Stimulated activated CD4-positive, alpha-beta T cell treated with anti-CD3 and anti-CD28 coated beads, Interleukin-4, amount 100 ng/mL, for 4 hours (primary cell): ENCODE measurements around the gene USP34.
"Not testable (repeated sequence)": the region's sequence is repeated elsewhere in the genome, so short reads cannot be mapped to it uniquely, and the experiment has no call there.

Source experiments
- DNase-seq, 2 experiments: peaks; one replicate each; pipeline ENCODE4 v3.0.0-alpha.2; 2020

USP34 gene

DNA sequence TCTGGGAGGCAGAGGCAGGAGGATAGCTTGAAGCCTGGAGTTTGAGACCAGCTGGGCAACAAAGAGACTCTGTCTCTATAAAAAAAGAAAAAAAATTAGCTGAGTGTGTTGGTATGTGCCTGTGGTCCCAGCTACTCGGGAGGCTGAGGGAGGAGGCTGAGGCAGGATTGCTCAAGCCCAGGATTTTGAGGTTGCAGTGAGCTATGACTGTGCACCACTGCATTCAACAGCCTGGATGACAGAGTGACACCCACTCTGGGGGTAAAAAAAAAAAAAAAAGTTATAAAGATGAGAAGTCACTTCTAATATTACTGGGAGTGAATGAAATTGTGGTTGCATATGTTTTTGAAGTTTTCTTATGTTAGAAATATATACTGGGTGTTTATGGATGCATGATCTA, 237.3 kb downstream of the USP34 start:
- DNase-seq, result no peak

DNA sequence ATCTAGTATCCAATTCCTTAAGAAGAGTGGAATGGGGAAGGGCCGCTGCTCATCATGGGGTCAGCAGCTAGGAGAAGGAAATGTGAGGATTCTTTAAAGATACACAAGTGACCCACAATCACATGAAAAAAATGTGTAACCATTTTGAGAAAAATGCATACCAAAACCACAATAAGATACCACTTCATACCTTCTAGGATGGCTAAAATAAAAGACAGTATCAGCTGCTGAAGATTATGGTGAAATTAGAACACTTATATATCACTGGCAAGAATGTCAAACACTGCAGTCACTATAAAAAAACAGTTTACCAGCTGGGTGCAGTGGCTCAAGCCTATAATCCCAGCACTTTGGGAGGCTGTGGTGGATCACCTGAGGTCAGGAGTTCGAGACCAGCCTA, 241.0 kb downstream of the USP34 start:
- DNase-seq, result no peak

DNA sequence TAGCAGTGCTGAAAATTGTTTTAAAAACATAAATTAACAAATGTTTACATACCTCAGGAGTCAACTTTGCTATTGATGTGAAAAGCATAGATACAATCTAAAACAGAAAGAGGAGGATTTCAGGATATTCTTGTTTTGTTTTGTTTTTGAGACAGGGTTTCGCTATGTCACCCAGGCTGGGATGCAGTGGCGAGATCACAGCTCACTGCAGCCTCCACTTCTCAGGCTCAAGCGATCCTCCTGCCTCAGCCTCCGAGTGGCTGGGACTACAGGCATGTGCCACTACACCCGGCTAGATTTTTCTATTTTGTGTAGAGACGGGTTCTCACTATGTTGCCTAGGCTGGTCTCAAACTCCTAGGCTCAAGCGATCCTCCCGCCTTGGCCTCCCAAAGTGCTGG, 248.3 kb downstream of the USP34 start:
- DNase-seq, result no peak

DNA sequence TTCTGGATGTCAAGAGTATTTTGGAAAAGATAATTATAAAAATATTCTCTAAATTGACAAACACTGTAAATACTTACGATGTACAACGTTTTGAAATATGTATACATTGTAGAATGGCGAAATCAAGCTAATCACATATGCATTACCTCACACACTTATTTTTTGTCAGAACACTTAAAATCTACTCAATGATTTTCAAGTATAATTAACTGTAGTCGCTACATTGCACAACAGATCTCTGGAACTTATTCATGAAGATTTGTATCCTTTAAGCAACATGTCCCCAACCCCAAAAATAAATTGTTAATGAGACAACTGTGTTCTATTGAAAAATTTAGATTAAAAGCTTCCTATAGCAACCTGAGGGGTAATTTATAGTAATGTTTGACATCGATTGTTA, 249.1 kb downstream of the USP34 start:
- DNase-seq, result no peak

DNA sequence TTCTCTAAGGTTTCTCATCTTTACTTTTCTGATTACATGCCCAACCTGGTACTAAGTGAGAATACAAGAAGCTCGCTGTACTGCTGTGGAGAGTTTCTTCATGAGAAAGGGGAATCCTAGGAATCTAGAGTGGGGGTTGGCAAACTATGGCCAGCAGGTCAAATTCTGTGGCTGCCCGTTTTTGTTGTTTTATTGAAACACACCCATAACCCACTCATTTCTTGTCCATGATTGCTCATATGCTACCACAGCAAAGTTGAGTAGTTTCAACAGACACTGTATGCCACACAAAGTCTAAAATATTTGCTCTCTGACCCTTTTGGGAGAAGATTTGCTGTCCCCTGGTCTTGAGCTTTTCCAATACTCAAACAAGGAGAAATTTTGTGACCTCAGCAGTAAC, 250.1 kb downstream of the USP34 start:
- DNase-seq, result no peak

DNA sequence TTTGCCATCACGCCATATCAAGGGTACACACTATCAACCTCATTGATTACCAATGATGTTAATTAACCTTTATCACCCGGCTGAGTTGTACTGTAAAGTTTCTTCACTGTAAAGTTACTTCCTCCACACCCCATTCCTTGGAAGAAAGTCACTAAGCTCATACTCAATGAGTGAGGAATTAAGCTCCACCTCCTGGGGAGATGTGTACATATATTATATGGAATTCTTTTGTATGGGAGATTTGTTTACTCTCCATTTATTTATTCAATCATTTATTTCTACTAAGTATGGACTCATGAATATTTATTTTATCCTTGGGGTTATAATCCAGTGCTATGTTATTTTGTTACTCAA, 252.1 kb downstream of the USP34 start:
- DNase-seq, result no peak

DNA sequence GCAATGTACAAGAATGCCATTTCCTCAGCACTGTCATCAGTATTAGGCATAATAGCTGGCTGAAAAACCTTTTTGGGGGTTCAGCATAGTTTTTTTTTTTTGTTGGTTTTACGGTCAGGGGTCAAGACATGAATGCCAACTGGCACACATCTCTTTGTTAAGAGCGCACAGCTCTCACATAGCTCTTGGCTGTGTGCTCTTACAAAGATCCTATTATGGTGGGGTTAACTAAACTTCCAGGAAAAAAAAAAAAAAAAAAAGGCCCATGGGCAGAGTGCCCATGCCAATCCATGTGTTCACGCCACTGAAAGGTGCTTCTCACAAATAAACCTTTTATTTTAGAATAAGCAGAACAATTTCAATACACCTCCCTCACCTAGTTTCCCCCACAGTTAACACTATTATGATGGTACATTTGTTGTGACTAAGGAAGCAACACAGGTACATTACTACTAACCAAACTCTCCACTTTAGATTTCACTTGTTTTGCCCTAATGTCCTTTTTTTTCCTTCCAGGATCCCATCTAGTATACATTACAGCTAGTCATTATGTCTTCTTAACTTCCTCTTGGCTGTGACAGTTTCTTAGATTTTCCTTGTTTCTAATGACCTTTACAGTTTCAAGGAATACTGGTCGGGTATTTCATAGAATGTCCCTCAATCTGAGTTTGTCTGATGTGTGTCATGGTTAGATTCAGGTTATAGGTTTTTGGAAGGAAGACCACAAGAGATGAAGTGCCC, 252.6 kb downstream of the USP34 start:
- no peak for DNase-seq

DNA sequence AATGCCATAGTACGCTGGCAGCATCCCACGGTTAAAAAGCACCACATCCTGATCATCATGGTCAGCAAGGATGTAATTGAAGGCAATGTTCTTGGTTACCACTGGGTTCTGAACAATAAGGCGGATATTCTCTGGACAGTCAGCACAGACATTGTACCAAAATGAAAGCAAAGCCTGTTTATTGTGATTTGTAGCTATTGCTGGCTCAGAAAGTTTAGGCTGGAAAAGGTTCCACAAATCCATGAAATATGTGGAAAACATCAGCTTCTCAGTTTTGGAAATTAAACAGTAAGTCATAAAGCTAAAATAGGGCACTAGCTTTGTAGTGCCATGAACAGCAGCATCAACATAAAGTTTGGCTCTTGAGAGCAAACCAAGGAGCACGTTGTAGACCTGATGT, 256.7 kb downstream of the USP34 start:
- no peak for DNase-seq

DNA sequence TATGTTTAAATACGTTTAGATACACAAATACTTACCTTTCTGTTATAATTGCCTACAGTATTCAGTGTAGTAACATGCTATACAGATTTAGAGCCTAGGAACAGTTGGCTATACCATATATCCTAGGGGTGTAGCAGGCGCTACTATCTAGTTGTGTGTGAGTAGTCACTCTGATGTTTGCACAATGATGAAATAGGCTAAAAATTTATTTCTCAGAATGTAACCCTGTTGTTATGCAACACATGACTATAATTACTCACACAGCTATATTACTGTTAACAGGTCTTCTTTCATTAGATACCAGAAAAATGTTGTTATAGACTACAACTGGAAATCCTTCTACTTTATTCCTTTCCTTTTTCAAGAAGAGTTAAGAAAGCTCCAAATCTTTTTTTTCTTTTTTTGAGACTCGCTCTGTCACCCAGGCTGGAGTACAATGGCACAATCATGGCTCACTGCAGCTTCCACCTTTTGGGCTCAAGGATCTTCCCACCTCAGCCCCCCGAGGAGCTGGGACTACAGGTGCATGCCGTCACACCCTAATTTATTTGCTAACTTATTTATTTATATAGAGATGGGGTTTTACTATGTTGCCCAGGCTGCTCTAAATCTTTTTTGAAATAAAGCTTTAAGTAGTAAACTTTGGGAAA, 260.4 kb downstream of the USP34 start:
- no peak for DNase-seq

DNA sequence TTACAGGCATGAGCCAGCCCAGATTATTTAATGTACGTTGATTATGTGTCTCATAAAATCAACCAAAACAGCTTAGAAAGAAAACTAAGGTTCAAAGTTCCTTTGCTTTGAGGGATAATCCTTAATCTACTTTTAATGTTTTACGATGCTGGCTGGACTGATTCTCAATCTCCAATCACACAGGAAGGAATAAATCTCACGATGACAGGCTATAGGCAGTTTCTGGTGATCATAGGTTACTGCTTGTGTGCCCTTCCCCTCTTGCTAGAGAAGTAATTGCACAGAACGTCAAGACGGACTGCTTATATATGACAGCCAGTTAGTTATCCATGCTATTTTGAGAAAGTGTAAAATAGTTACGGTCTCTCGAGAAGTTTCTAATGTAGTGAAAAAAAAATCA, 265.8 kb downstream of the USP34 start:
- no peak for DNase-seq

DNA sequence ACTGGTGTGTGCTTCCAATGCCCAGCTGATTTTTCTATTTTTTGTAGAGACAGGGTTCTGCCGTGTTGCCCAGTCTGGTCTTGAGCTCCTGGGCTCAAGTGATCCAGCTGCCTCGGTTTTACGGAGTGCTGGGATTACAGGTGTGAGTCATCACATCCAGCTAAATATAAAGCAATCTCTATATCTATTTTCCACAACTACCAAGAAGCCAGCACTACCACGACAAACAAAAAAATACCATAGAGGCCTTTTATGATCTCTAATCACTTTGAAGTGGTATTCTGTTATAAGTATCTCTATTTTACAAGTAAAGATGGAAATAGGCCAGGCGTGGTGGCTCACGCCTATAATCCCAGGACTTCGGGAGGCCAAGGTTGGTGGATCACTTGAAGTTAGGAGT, 274.2 kb downstream of the USP34 start:
- no peak for DNase-seq

DNA sequence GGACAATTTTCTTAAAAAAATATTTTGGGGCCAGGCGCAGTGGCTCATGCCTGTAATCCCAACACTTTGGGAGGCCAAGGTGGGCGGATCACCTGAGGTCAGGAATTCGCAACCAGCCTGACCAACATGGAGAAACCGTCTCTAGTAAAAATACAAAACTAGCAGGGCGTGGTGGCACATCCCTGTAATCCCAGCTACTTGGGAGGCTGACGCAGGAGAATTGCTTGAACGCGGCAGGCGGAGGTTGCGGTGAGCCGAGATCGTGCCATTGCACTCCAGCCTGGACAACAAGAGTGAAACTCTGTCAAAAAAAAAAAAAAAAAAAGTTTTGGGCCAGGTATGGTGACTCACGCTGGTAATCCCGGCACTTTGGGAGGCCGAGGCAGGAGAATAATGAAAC, 276.2 kb downstream of the USP34 start:
- not testable (repeated sequence) for DNase-seq

DNA sequence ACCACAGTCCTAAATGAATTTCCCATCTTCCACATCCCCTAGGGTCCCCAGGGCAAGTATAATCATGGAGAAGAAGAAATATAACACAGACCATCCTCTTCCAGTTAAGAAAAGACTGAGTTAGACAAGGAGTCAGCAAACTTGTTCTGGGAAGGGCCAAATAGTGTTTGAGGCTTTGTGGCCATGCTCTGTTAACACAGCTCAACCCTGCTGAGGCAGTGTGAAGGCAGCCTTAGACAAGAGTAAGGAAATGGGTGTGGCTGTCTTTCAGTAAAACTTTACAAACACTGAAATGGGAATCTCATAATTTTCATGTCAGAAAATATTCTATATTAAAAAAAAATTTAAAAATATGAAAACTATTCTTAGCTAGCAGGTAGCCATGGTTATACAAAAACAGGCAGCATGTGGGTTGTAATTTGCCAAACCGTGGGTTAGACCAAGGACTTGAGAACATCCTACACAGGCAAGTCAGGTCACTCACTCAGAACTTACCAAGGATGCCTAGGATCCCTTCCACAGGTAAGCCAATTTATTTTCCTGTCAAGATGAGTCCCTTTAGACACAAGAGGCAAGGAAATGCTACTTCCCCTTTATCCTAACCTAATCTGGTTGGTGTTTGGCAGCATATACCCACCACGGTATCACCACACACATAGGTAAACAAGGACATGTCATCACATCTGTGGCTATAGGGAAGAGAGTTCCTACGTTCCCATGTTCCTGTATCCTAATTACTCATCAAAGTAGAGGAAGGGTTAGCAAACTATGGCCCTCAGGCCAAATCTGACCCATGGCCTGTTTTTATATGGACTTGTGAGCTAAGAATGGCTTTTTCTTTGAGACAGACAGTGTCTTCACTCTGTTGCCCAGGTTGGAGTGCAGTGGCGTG, 277.0 kb downstream of the USP34 start:
- no peak for DNase-seq

DNA sequence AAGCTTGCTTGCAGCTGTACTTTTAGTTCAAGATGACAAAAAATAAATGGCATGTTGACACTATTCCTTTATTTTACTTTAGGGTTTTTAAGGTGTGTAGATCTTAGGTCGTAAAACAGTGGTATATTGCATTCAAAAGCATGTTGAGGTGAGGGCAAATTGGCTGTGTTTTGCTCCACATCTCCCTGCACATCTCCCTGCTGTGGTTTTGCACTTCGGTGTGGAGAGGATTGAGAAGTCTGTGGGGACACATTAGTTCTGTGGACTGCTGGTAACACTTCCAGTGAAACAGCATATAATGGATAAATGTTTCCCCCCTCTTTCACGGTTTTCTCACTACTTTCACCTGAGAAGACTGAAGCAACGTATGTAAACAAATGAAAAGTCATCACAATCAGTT, 283.8 kb downstream of the USP34 start:
- no peak for DNase-seq

DNA sequence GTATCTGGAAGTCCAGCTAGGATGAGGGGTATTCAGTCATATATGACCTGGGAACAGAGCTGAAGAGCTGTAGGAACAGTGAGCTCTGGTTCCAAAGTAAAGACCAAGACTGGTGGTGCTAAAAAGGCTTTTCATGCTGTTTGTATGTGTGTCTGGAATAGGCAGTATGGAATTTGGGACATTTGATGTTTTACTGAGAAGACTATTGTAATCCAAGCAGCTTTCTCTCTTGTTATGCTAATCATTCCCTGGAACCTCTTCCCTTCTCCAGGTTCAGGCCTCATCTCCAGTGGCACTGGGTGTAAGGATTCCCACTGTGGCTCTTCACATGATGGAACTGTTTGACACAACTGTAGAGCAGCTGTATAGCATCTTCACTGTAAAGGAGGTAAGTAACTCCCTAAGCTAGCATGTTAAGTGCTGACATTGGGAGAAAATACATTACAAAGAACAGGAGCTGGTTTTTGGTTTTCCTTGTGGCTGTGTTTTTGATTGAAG, 285.6 kb downstream of the USP34 start:
- no peak for DNase-seq

DNA sequence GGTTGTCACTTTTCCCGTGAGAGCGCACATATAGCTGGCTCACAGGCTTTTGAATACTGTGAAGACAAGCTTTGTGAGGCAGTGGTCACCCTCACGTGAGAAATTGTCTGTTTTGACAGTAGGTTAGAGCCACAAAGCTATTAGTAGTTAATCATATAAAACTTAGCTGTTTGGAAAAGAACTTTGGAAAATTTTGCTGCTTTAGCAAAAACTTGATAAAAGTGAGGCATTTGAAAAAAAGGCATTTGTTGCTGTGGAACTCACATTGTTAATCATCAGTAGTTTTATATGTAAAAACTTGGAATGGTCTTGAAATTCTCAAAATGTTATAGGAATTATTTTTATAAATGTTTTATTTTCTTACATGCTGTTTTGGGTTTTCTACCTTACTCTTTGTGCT, 286.6 kb downstream of the USP34 start:
- DNase-seq, result no peak

DNA sequence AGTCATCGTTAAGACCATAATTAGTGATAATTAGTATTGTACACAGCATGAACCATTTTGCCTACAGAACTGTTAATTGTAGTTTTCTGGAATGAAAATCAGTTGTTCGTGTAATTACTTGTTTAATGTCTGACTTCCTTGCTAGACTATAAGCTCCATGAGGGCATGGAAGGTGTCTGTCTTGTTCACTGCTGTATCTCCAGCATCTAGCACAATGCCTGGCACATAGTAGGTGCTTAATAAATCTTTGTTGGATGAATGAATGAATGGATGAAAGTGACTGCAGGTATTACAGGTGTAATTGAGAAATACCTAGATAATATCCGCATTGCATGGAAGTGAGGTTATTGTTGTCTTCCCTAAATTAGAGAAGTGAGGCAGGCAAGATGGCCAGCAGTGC, 287.1 kb downstream of the USP34 start:
- DNase-seq, result no peak

DNA sequence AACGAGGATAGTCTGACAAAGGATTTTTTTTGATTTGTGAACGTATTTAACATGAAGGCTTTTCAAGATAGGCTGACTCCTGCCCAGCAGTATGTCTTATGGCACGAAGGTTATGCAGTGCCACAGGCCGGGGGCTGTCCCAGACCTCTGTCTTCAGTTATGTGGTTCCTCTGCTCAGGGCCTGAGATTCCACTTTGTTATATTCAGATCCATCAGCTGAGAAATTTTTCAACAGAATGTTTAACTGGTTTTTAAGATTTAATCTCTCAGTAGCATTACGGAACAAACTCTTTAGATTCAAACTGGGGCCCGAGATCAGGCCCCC, 288.9 kb downstream of the USP34 start:
- DNase-seq, result no peak

DNA sequence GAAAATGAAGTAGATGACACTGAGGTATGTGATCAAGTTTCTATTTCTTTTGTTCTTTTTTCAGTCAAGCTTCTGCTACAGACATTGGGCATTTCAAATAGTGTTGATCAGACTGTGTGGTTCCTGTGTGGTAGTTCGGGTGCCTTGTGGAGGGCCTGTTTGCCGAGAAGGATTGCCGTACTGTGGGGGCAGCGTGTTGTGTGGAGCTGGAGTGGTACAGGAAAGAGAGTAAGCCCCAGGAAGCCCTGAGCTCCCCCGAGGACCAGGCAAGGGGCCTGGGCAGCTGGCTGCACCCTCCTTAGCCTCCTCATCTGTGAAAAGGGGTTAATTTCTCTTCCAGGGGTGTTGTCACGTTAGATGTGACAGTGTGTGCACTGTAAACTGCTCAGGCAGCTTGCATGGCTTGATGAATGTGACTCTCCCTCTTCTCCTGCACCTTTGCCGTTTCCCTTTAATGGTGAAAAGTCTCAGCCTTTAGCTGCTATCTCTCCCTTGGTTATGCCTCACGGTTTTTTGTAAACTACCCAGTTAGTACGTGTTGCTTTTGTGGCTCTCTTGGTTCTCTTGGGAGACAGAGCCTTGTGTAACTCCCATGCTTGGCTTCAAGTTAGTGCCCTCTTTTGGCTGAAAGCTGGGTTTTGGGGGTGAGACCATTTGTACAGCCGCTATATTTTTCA, 289.4 kb downstream of the USP34 start:
- DNase-seq, result no peak

DNA sequence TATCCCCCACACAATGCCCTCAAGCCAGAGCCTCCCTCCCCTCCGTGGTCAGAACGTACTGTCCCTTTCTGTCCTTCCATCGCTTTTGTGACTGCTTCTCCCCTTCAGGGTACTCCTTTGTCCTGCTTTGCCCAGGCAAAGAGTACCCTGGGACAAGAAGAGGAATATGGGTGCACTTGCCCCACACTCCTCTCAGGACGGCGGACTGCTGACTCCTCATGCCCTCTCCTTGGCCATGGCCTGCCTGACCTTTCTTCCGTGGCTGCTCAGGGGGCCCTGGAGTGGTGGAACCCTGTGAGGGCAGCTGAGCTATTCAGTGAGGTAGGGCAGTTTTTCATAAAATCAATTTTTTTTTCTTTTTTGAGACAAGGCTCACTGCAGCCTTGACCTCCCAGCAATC, 290.2 kb downstream of the USP34 start:
- no peak for DNase-seq

DNA sequence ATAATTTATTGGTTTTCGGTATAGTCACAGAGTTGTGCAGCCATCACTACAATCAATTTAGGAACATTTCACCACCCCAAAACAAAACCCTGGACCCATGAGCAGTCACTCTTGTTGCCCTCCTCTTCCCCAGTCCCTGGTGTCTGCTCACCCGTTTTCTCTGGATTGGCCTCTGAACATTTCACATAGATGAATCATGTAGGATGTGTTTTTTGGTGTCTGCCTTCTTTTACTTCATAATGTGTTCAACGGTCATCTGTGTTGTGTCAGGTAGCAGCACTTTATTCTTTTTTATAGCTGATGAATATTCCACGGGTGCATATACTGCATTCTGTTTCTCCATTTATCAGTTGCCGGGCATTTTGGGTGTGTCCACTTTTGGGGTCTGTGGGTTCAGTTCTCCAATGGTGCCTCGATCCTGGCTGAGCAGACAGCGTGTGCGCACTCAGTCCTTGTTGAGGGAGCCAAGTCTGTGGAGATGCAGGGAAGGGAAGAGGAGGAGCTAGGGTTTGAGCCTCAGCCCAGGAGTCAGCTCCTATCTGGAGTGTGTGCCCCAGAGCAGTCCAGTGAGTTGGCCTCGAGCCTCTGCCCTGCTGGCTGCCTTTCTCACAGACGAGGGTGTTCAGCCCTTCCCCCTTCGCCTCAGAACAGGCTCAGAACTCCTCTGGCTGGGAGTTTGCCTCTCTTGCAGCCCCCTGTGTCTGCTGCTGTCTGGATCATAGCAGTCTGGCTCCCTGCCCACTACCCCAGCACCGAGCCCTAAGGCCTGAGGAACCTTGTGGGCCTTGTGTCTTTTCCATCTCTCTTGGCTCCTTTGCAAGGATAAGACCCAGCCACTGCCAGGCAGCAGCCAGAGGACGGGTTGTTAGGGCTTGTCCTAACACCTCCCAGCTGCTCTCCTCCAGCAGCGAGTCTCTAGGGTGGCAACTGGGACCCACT, 290.9 kb downstream of the USP34 start:
- DNase-seq, result no peak
